ENCODE measurements around the gene FUT3. TPM values are rescaled to one million over a fixed set of nuclear protein-coding genes. Genes with fewer than 3 reads are reported as not detected.
A peak's percentile ranks its signal among the peaks of the same experiment; 100 is the strongest.
"Not testable (repeated sequence)": the region's sequence is repeated elsewhere in the genome, so short reads cannot be mapped to it uniquely, and the experiment has no call there.

Gene FUT3
- total RNA-seq, 1 donor from 2014 or later, result not detected

DNA sequence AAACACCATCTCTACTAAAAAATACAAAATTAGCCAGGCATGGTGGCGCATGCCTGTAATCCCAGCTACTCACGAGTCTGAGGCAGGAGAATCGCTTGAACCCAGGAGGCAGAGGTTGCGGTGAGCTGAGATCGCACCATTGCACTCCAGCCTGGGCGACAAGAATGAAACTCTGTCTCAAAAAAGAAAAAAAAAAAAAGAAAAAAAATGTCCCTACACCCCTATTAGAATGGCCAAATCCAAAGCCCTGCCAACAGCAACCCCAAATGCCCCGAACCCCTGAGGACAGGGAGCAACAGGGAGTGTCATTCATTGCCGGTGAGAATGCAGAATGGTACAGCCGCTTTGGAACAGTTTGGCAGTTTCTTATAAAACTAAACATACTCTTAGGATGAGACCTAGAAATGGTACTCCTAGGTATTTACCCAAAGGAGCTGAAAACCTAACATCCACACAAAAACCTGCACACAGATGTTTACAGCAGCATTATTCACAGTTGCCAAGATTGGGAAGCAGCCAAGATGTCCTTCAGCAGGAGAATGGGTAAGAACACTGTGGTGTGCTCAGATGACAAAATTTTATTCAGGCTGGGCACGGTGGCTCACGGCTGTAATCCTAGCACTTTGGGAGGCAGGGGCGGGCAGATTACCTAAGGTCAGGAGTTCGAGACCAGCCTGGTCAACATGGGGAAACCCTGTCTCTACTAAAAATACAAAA is 32.1 kb upstream of the FUT3 start:
- intact Hi-C loops (cut with micrococcal nuclease); ATAC-seq; DNase-seq: not testable (repeated sequence)

DNA sequence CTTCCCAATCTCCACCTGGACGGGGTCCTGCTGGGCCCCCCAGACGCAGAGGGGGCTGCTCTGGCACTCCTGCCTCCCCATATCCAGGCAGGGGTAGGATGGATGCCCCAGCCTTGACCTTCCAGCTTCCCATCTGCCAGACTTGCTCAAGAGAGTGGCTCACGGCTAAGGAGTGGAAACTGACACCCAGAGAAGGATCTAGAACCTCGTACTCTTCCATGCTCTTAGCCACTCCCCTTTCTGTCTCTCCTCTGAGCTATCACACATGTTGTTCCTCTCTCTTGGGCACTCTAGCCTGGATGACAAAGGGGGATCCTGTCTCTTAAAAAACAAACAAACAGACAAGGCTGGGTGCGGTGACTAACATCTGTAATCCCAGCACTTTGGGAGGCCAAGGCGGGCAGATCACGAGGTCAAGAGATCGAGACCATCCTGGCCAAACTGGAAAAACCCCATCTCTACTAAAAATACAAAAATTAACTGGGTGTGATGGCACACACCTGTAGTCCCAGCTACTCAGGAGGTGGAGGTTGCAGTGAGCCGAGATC is 31.2 kb upstream of the FUT3 start:
- intact Hi-C loops (cut with micrococcal nuclease), result no loop called here
- ATAC-seq (no peak), DNase-seq (no peak)

DNA sequence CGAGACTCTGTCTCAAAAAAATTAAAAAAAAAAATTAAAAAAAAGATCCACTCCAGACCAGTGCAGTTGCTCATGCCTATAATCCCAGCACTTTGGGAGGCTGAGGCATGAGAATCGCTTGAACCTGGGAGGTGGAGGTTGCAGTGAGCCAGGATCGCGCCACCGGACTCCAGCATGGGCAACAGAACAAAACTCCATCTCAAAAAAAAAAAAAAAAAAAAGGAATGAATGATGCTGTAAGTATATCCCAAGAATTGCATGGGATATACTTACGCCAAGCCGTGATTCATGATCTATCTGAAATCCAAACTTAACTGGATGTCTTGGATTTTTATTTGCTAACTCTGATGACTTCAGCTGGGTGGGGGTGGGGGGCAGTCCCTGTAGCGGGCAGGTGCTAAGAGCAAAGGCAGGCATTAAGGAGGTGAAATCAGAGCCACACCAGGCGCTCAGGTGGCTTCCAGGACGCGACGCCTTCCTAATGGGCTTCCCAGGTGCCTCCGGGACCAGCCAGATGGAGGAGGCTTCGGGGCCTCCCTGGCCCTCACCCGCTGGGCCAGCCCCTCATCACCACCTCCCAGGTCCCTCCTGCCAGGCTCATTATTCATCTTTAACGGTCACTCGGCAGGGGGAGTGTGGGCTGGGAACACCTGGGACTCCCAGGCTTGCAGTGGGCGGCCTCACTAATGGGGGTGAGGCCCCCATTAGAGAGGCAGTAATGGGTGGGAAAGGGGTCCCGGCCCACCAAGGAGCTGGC is 30.5 kb upstream of the FUT3 start:
- ATAC-seq (no peak), DNase-seq (no peak)
- intact Hi-C loops (cut with micrococcal nuclease), result no loop called here

DNA sequence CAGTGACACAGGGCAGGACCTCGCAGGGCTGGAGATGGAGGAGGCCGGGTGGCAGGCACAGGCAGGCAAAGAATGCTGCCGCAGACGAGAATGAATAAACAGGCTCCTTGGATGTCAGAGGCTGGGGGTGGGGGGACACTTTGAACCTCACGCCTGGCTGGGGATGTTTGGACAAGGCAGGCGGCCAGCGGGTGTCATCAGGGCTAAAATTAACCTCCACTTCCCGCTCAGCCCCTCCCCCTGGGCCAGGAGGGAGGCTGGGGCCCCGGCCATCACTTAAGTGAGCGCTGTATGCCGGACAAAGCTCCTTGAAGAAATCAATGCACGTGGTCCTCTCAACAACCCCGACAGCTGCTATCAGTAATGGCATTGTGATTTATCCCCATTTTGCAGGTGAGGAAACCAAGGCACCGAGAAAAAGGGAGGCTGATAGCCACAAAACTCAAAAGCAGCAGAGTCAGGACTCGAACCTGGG is 29.4 kb upstream of the FUT3 start:
- ATAC-seq (peak; percentile 96), DNase-seq (peak; percentile 86)
- intact Hi-C loops (cut with micrococcal nuclease), result no loop called here

DNA sequence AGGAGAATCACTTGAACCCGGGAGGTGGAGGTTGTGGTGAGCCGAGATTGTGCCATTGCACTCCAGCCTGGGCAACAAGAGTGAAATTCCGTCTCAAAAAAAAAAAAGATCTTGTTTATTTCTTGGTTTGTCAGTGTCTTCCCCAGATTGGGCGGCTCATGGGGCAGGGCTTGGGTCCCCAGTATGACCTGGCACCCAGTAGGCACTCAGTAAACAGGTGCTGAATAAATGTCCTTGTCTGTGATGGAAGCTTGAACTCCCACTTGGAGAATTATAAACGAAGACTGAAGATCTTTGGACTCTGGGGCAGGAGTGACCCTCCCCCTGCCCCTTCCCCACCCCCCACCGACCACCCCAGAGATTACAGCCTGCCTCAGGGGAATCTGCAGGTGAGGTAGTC is 28.9 kb upstream of the FUT3 start:
- intact Hi-C loops (cut with micrococcal nuclease), result no loop called here
- DNase-seq, result no peak
- ATAC-seq, result peak; percentile 10

DNA sequence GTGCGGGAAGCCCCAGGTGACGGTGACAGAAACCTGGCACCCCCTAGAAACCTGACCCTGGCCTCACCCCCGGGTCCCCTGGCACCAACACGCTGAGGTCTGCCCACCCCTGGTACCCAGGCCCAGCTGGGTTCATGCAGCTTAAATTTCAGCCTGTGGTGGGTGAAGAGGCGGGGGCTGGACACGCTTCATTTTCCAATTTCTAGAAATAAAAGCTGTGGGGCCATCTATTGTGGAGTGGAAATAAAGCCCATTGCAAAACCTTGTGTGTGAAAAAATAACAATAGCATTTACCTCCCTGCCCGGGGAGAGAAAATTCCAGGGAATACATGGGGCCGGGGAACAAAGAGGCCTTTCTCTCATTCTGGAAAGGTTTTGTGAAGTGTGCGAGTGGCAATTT is 26.6 kb upstream of the FUT3 start:
- ATAC-seq, result no peak
- DNase-seq, result no peak
- intact Hi-C loops (cut with micrococcal nuclease), result no loop called here

DNA sequence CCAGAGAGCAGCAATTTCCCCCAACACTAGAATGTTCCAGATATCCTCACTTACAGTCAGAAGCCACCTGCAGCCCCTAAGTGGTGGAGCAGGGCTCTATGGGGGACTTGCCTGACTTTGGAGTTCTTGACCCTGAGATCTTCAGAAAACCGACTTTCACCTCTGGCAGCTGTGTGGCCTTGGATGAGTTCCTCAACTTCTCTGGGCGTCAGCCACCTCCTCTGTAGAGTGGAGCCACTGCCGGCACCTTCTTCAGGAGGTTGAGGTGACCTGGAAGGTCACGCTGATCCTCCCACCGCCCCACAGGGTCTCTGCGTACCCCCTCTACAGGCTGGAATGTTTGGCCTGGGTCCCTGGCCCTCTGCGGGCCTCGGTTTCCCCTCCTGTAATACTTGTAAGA is 26.2 kb upstream of the FUT3 start:
- DNase-seq (no peak), ATAC-seq (no peak)
- intact Hi-C loops (cut with micrococcal nuclease), result no loop called here

DNA sequence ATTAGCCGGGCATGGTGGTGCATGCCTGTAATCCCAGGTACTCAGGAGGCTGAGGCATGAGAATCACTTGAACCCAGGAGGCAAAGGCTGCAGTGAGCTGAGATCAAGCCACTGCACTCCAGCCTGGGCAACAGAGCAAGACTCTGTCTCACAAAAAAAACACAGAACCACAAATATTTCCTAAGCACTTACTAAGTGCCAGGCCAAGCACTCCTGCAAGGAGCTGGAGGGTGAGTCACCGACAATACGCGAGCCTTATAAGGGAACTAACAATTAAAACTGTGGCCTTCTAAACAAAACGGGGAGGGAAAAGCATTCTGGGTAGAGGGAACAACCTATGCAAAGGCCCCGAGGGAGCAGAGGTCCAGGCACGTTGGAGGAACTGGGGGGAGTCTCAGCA is 23.2 kb upstream of the FUT3 start:
- ATAC-seq; DNase-seq; intact Hi-C loops (cut with micrococcal nuclease): not testable (repeated sequence)

DNA sequence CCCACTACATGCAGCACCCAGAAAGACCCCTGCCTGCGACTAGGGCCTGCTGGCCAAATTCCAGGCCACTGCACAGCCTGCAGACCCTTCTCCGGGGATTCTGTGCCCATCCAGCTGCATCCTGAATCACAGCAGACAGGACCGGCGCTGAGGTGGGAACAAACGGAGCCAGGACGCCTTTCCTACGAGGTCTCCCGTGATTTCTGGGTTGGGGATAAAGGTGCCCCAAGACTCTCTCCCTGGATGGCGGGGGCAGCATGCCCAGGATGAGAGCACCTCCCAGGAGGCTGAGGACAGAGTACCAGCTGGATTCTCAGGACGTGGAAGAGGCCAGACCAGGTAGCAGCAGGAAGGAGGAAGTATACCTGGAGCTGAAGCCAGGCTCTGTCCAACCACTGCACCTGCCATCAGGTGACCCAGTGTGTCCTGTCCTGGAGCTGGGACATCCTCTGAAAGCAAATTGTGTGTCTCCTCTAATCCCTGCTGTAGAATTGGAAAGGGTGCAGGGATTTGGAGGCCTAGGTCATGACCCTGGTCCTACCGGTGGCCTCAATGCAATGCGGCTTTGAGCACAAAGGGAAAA is 22.5 kb upstream of the FUT3 start:
- ATAC-seq (no peak), DNase-seq (no peak)
- intact Hi-C loops (cut with micrococcal nuclease), result no loop called here

DNA sequence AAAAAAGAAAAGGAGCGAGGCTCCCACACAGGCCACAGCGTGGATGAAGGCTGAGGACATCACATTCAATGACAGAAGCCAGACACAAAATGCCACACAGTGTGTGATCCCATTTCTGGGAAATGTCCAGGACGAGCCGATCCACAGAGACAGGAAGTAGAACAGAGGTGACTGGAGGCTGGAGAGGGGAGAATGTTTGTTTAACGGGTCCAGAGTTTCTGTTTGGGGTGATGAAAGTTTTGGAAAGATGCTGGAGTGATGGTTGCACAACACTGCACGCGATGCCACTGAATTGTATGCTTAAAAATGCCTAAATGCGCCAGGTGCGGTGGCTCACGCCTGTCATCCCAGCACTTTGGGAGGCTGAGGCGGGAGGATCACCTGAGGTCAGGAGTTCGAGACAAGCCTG is 19.7 kb upstream of the FUT3 start:
- DNase-seq (no peak), ATAC-seq (peak; percentile 74)
- intact Hi-C loops (cut with micrococcal nuclease), result no loop called here

DNA sequence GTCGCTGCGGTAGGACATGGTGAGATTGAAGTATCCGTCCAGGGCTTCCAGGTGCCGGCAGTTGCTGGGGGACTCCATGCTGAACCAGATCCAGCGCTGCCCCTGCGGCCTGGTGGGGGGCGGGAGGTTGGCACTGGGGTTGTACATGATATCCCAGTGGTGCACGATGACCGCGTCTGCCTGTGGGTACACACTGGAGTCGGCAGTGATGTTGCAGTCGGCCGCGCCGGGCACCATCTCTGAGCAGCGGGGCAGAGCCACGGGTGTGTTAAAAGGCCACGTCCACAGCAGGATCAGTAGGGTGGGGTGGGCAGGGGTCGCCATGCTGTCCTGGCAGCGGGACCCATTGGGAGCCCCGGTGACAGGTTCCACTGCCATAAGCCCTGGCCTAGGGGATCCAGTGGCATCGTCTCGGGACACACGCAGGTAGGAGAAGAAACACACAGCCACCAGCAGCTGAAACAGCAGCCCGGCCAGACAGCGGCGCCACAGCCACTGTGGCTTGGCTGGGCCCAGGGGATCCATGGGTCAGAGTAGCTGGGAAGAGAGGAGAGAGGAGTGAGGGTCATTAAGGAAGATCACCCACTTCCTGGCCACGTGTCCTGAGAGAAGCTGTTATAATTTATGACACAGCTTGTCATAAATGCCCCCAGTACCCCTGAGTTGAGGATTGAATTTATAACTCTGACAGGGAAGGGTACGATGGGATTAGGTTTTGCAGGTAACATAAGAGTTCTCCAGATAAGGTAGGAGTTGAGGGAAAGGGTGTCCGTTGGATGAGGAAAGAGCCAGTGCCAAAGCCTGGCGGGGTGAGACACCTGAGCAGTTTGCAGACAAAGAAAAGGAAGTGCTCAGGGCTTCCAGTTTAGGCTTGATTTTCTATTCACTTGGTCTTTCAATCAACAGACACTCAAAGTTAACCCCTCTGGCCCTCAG is 16.2 kb upstream of the FUT3 start:
- intact Hi-C loops (cut with micrococcal nuclease), result no loop called here

DNA sequence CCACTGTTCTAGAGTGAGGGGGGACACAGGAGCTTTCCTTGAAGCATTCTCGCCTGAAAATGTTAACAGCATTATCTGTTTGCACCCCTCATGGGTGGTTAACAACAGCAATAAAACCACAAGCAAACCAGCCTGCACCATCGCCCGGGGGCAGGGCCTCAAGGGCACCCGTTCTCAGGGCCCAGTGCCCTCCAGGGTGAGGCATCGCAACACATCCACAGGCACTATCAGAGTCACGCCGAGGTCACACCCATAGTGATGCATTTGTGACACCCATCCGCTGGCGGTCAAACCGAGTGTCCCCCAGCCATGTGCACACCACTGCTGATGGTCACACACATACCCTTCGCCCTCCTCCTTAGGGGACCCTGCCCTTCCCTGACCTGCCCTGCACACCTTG is 14.5 kb upstream of the FUT3 start:
- DNase-seq (no peak), ATAC-seq (no peak)
- intact Hi-C loops (cut with micrococcal nuclease), result no loop called here

More for the DNA sequence above, 16.2 kb upstream of the FUT3 start:
- no peak for DNase-seq
- ATAC-seq, result no peak

DNA sequence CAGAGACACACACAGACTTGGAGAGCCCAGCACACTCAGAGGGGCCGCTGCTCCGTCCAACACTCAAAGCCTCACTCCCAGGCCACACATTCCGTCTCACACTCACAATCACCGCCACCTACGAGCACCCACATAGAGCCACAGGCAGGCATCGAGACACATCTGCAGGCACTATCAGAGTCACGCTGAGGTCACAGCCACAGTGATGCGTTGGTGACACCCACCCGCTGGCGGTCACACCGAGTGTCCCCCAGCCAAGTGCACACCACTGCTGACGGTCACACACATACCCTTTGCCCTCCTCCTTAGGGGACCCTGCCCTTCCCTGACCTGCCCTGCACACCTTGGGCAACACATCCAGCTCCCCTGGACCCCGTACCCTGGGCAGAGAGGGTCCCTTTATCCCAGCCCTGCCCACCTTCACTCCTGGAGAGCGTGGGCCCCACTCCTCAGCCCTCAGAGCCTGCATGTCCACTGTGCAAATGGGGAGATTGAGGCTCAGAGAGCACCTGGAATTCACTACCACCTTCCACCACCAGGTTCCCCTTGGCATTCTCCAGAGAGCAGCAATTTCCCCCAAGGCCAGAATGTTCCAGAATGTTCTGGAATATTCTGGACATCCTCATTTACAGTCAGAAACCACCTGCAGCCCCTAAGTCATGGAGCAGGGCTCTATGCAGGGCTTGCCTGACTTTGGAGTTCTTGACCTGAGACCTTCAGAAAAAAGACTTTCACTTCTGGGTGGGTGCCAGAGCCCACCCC is 13.7 kb upstream of the FUT3 start:
- intact Hi-C loops (cut with micrococcal nuclease), result no loop called here
- ATAC-seq (no peak), DNase-seq (no peak)

DNA sequence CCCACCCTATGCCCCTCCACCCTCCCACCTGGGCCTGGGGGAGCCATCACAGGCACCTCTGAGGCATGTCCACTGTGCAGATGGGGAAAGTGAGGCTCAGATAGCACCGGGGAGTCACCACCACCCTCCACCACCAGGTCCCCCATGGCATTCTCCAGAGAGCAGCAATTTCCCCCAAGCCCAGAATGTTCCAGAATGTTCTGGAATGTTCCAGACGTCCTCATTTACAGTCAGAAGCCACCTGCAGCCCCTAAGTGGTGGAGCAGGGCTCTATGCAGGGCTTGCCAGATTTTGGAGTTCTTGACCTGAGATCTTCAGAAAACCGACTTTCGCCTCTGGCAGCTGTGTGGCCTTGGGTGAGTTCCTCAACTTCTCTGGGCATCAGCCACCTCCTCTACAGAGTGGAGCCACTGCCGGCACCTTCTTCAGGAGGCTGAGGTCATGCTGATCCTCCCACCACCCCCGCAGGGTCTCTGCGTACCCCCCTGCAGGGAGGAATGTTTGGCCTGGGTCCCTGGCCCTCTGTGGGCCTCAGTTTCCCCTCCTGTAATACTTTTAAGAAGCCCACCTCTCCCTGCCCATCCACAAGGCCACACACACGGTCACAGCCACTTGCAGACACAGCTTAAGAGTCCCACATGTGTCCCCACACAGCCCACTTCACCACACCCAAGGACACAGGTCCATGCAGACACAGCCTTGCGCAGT is 12.9 kb upstream of the FUT3 start:
- ATAC-seq, result no peak
- intact Hi-C loops (cut with micrococcal nuclease), result no loop called here

DNA sequence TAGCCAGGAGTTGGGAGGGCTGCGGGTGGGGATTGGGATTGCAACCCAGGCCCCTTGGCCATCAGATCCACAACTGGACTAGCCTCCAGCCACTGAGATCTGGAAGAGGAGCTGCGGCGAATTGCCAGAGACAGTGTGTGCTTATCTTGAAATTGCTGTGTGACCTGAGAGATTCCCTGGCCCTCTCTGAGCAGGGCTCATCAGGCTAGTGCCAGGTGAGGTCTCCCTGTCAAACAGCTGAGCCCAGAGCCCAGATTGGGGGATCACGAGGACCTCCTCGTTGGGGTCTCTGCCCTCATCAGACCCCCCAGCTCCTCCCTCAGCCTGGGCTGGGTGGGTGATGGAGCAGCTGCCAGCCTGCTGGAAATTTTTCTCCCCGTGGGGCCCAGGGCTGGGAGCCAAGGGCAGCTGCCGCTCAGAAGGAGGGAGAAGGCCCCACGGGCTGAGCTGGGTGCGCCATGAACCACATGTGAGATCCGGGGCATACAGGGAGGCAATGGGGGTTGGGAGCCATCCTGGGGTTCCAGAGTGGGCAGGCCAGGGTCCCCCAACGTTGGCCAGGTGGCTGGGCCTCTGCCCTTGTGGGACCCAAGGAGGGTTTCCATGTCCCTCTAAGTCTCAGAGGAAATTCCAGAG is 11.9 kb upstream of the FUT3 start:
- no peak for ATAC-seq
- DNase-seq, result no peak
- intact Hi-C loops (cut with micrococcal nuclease), result no loop called here

More for the DNA sequence above, 12.9 kb upstream of the FUT3 start:
- DNase-seq, result no peak

DNA sequence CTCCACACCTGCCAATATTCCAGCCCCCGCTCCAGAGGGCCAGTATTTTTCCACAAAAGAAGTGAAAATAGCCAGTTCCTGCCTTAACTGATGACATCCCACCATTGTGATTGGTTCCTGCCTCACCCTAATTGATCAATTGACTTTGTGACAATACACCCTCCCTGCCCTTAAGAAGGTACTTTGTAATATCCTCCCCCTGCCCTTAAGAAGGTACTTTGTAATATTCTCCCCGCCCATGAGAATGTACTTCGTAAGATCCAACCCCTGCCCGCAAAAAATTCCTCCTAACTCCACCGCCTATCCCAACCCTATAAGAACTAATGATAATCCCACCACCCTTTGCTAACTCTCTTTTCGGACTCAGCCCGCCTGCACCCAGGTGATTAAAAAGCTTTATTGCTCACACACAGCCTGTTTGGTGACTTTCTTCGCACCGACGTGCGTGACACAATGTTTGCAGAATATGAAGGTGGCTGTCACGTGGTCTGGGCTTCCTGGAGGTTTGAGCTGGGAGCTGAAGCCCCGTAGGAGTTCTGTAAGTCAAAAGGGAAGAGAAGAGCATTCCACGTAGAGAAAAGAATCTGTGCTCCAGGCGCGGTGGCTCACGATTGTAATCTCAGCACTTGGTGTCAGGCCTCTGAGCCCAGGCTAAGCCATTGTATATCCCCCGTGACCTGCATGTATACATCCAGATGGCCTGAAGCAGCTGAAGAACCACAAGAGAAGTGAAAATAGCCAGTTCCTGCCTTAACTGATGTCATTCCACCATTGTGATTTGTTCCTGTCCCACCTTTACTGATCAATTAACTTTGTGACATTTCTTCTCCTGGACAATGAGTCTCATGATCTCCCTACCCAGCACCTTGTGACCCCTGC is 6.2 kb upstream of the FUT3 start:
- DNase-seq (no peak), ATAC-seq (no peak)
- intact Hi-C loops (cut with micrococcal nuclease), result no loop called here
